ENCODE measurements around the gene TNRC6A.
"Not testable (repeated sequence)": the region's sequence is repeated elsewhere in the genome, so short reads cannot be mapped to it uniquely, and the experiment has no call there.

TNRC6A gene

DNA sequence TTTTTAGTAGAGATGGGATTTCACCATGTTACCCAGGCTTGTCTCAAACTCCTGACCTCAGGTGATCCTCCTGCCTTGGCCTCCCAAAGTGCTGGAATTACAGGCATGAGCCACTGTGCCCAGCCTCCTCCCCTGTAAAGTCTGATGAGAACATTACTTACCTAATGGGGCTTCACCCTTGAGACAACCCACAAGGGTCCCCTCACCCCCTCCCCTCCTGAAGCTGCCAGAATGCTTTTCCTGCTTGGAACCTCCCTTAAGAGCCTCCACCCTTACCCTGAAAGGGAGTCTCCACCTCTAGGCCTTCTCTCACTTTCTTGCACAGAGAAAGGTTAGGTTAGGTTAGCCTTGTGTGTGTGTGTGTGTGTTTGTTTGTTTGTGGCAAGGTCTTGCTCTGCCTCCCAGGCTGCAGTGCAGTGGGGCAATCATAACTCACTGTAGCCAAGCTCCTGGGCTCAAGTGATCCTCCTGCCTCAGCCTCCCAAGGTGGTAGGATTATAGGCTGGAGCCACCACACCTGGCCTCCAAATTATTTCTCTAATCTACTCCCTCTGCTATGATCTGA, 125.2 kb downstream of the TNRC6A start:
- no peak overlapping the region for H3K27ac Mint-ChIP-seq
- no peaks in the 10 kb centered on the region for H3K4me1 Mint-ChIP-seq
- TF ChIP-seq, protein P1, sequence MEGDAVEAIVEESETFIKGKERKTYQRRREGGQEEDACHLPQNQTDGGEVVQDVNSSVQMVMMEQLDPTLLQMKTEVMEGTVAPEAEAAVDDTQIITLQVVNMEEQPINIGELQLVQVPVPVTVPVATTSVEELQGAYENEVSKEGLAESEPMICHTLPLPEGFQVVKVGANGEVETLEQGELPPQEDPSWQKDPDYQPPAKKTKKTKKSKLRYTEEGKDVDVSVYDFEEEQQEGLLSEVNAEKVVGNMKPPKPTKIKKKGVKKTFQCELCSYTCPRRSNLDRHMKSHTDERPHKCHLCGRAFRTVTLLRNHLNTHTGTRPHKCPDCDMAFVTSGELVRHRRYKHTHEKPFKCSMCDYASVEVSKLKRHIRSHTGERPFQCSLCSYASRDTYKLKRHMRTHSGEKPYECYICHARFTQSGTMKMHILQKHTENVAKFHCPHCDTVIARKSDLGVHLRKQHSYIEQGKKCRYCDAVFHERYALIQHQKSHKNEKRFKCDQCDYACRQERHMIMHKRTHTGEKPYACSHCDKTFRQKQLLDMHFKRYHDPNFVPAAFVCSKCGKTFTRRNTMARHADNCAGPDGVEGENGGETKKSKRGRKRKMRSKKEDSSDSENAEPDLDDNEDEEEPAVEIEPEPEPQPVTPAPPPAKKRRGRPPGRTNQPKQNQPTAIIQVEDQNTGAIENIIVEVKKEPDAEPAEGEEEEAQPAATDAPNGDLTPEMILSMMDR (IDR thresholded peaks at IDR 0.05; ENCODE audit: unreplicated experiment in 3 of 3) = no peak
- no peaks in the 10 kb centered on the region for H3K36me3 Mint-ChIP-seq (ENCODE audit: low read depth)
- no peaks in the 10 kb centered on the region for H3K9me3 Mint-ChIP-seq
- H3K27me3 Mint-ChIP-seq (ENCODE audit: low read depth) = peaks cover 3% of the 10 kb centered on the region
- H3K4me3 Mint-ChIP-seq = no peak overlapping the region

GRCh38 chr16:24855678-24856077, 126.2 kb downstream of the TNRC6A start:
- no peaks in the 10 kb centered on the region for H3K36me3 Mint-ChIP-seq (ENCODE audit: low read depth)
- TF ChIP-seq, protein P1 (IDR thresholded peaks at IDR 0.05; ENCODE audit: unreplicated experiment in 3 of 3) = no peak
- no peaks in the 10 kb centered on the region for H3K4me1 Mint-ChIP-seq
- no peak overlapping the region for H3K27ac Mint-ChIP-seq
- no peak overlapping the region for H3K4me3 Mint-ChIP-seq
- no peaks in the 10 kb centered on the region for H3K9me3 Mint-ChIP-seq
- H3K27me3 Mint-ChIP-seq (ENCODE audit: low read depth) = peaks cover 3% of the 10 kb centered on the region

DNA sequence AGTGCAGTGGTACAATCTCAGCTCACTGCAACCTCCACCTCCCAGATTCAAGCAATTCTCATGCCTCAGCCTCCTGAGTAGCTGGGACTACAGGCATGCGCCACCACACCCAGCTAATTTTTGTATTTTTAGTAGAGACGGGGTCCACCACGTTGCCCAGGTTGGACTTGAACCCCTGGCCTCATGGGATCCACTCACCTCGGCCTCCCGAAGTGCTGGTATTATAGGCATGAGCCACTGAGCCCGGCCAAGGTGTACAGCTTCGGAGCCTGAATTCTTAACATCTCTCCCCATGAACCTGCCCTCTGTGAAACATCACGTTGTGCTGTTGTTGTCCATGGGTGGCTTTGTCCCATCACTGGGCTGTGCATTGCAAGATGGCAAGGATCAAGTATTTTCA, 127.4 kb downstream of the TNRC6A start:
- not testable (repeated sequence) for H3K27ac Mint-ChIP-seq; H3K4me3 Mint-ChIP-seq; H3K36me3 Mint-ChIP-seq (ENCODE audit: low read depth); H3K9me3 Mint-ChIP-seq; H3K27me3 Mint-ChIP-seq (ENCODE audit: low read depth); H3K4me1 Mint-ChIP-seq

GRCh38 chr16:24858219-24859041, 129.0 kb downstream of the TNRC6A start:
- TF ChIP-seq, protein P1 (IDR thresholded peaks at IDR 0.05; ENCODE audit: unreplicated experiment in 3 of 3) = no peak
- Mint-ChIP-seq H3K4me3 (no peak overlapping the region), H3K27ac (no peak overlapping the region), H3K9me3 (no peaks in the 10 kb centered on the region), H3K27me3 (ENCODE audit: low read depth) (peaks cover 3% of the 10 kb centered on the region), H3K36me3 (ENCODE audit: low read depth) (no peaks in the 10 kb centered on the region), H3K4me1 (no peaks in the 10 kb centered on the region)

GRCh38 chr16:24861461-24861860, 132.0 kb downstream of the TNRC6A start:
- H3K36me3 Mint-ChIP-seq (ENCODE audit: low read depth) = no peaks in the 10 kb centered on the region

More at GRCh38 chr16:24861461-24861860, 132.0 kb downstream of the TNRC6A start:
- TF ChIP-seq, protein P1 (IDR thresholded peaks at IDR 0.05; ENCODE audit: unreplicated experiment in 3 of 3) = no peak
- no peak overlapping the region for H3K27ac Mint-ChIP-seq
- H3K4me3 Mint-ChIP-seq = no peak overlapping the region
- H3K4me1 Mint-ChIP-seq = no peaks in the 10 kb centered on the region
- H3K9me3 Mint-ChIP-seq = peaks cover 7% of the 10 kb centered on the region
- H3K27me3 Mint-ChIP-seq (ENCODE audit: low read depth) = peaks cover 3% of the 10 kb centered on the region
